ENCODE results near the gene ST6GAL1. TPM values are rescaled to one million over a fixed set of nuclear protein-coding genes. Genes with fewer than 3 reads are reported as not detected.
"Not testable (repeated sequence)": the region's sequence is repeated elsewhere in the genome, so short reads cannot be mapped to it uniquely, and the experiment has no call there.

Gene ST6GAL1
- total RNA-seq, 2 experiments from 2014 or later: 84.6 to 99.2 TPM

DNA sequence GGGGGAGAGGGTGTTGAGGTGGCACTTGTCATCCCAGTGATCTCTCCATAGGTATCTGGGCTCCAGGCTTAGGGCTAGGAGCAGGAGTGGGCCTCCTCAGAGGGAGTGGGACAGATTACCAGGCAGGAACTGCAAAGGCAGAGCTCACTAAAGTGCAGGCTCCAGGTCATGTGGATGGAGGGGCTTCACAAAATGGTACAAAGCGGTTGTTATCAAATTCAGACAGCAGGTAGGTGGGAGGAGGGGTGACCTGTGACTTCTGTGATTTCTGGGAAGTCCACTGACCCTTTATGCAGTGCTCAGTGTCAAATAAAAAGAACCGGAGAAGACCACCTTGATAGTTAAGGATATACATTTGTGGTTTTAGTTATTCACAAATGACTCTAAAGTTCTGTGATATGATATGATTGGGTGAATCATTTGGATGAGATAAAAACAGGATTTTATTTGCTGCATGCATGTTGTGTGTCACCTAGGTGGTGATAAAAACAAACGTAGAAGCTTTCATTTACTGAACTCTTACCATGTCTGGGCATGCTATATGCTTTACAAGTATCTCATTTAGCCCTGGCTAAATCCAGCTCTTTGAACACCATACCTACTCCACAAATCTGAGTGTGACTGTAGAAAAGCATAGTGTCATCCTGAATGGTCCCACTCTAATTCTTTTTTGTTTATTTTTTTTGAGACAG is 20.2 kb downstream of the ST6GAL1 start:
- Mint-ChIP-seq H3K27ac (peak overlapping the region; percentile 19), H3K4me1 (ENCODE audit: low read depth) (peaks cover 60% of the 10 kb centered on the region), H3K4me3 (no peak overlapping the region), H3K36me3 (ENCODE audit: low read depth) (peaks cover 39% of the 10 kb centered on the region), H3K27me3 (no peaks in the 10 kb centered on the region), H3K9me3 (peaks cover 8% of the 10 kb centered on the region)
- ChIA-PET CTCF (no interaction called here), POLR2A (interaction anchor here (0.9 to 1.9 kb wide), 3 partner anchors 16 to 64 kb away, joined by 3 to 5 read pairs (median 4); no protein-coding TSS in a partner anchor)
- ATAC-seq: no peak
- intact Hi-C loops (cut with micrococcal nuclease): loop anchor here (5.0 kb wide), 1 partner anchor 77 kb away; no protein-coding TSS in a partner anchor
- no peak for DNase-seq
- TF ChIP-seq, protein P1, sequence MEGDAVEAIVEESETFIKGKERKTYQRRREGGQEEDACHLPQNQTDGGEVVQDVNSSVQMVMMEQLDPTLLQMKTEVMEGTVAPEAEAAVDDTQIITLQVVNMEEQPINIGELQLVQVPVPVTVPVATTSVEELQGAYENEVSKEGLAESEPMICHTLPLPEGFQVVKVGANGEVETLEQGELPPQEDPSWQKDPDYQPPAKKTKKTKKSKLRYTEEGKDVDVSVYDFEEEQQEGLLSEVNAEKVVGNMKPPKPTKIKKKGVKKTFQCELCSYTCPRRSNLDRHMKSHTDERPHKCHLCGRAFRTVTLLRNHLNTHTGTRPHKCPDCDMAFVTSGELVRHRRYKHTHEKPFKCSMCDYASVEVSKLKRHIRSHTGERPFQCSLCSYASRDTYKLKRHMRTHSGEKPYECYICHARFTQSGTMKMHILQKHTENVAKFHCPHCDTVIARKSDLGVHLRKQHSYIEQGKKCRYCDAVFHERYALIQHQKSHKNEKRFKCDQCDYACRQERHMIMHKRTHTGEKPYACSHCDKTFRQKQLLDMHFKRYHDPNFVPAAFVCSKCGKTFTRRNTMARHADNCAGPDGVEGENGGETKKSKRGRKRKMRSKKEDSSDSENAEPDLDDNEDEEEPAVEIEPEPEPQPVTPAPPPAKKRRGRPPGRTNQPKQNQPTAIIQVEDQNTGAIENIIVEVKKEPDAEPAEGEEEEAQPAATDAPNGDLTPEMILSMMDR (IDR thresholded peaks at IDR 0.05): no peak

DNA sequence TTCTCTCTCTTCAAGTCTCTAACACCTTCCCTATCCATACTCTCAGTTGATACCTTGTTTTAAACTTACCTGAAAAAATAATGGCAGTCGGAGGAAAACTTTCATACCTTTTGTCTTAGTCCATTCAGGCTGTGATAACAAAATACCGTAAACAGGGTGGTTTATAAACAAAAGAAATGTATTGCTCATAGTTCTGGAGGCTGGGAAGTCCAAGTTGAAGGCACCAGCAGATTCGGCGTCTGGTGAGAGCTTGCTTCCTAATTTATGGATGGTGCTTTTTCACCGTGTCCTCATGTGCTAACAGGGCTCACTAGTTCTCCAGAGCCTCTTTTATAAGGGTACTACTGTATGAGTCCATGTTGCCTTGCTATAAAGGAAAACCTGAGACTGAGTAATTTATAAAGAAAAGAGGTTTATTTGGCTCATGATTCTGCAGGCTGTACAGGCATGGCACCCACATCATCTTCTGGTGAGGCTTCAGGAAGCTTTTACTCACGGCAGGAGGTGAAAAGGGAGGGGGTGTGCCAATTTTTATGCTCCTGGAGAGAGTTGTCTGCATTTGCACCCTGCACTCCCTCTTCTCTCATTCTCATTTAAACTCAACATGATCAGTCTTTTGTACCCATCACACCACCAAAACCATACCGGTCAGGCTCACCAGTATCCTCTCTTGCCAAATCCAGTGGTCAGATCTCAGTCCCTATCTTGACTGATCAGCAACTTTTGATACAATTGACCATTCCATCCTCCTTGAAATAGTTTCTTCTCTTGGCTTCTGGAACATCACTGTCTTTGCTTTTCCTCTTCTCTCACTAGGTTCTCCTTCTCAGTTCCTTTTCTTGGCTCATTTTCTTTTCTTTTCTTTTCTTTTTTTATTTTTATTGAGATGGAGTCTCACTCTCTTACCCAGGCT is 21.6 kb downstream of the ST6GAL1 start:
- H3K36me3 Mint-ChIP-seq (ENCODE audit: low read depth): peaks cover 42% of the 10 kb centered on the region
- CTCF ChIA-PET: no interaction called here
- H3K4me1 Mint-ChIP-seq (ENCODE audit: low read depth): peaks cover 67% of the 10 kb centered on the region
- no peak for DNase-seq
- TF ChIP-seq, protein P1 (IDR thresholded peaks at IDR 0.05): no peak
- intact Hi-C loops (cut with micrococcal nuclease): loop anchor here (5.0 kb wide), 1 partner anchor 75 kb away; no protein-coding TSS in a partner anchor
- no peak for ATAC-seq
- no peaks in the 10 kb centered on the region for H3K27me3 Mint-ChIP-seq
- H3K9me3 Mint-ChIP-seq: peaks cover 8% of the 10 kb centered on the region
- H3K27ac Mint-ChIP-seq: peak overlapping the region; percentile 82
- H3K4me3 Mint-ChIP-seq: no peak overlapping the region
- POLR2A ChIA-PET: interaction anchor here (0.9 kb wide), 1 partner anchor 62 kb away, joined by 3 read pairs; no protein-coding TSS in a partner anchor

DNA sequence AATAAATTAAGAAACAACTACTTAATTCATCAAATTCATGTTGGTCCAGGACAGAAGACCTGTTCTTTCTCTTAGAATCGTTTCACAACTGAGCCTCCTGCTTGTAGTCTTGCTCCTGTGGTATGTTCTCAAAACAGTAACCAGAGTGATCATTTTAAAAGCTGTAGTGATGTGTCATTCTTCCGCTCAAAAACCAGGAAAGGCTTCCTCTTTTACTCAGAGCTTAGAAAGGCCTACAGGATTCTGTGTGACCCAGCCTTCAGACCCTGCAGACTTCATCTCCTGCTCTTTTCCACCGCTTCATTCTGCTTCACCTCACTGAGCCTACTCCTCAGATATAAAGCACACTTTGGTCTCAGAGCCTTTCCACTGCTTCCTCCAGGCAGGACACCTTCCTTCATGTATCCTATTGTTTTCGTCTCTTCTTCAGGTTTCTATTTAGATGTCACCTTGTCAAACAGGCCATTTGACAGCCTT is 22.7 kb downstream of the ST6GAL1 start:
- Mint-ChIP-seq H3K4me1 (ENCODE audit: low read depth) (peaks cover 62% of the 10 kb centered on the region), H3K27ac (peak overlapping the region; percentile 82), H3K4me3 (peak overlapping the region; percentile 18), H3K36me3 (ENCODE audit: low read depth) (peaks cover 42% of the 10 kb centered on the region), H3K9me3 (peaks cover 8% of the 10 kb centered on the region), H3K27me3 (no peaks in the 10 kb centered on the region)
- ATAC-seq: peak; percentile 86
- CTCF ChIA-PET: interaction anchor here (1.0 to 1.5 kb wide), 2 partner anchors 12 to 113 kb away, joined by 3 to 4 read pairs; no protein-coding TSS in a partner anchor
- TF ChIP-seq, protein P1 (IDR thresholded peaks at IDR 0.05): no peak
- POLR2A ChIA-PET: interaction anchor here (0.6 to 1.4 kb wide), 5 partner anchors 12 to 72 kb away, joined by 3 to 5 read pairs (median 4); no protein-coding TSS in a partner anchor
- intact Hi-C loops (cut with micrococcal nuclease): loop anchor here (5.0 kb wide), 1 partner anchor 74 kb away; no protein-coding TSS in a partner anchor
- peak; percentile 23 for DNase-seq

DNA sequence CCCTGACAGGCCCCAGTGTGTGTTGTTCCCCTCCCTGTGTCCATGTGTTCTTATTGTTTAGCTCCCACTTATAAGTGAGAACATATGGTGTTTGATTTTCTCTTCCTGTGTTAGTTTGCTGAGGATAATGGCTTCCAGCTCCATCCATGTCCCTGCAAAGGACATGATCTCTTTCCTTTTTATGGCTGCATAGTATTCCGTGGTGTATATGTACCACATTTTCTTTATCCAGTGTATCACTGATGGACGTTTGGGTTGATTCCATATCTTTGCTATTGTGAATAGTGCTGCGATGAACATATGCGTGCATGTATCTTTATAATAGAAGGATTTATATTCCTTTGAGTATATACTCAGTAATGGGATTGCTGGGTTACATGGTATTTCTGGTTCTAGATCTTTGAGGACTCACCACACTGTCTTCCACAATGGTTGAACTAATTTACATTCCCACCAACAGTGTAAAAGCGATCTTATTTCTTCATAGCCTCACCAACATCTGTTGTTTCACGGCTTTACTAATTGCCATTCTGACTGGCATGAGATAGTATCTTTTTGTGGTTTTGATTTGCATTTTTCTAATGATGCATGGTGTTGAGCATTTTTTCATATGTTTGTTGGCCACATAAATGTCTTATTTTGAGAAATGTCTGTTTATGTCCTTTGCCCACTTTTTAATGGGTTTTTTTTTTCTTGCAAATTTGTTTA is 23.8 kb downstream of the ST6GAL1 start:
- peak overlapping the region; percentile 62 for H3K27ac Mint-ChIP-seq
- H3K27me3 Mint-ChIP-seq, H3K9me3 Mint-ChIP-seq, ATAC-seq, DNase-seq, H3K4me3 Mint-ChIP-seq: not testable (repeated sequence)
- H3K36me3 Mint-ChIP-seq (ENCODE audit: low read depth): peaks cover 42% of the 10 kb centered on the region
- H3K4me1 Mint-ChIP-seq (ENCODE audit: low read depth): peaks cover 65% of the 10 kb centered on the region
- CTCF ChIA-PET: interaction anchor here (1.5 kb wide), 1 partner anchor 10 kb away, joined by 4 read pairs; no protein-coding TSS in a partner anchor
- POLR2A ChIA-PET: interaction anchor here (1.3 to 1.4 kb wide), 4 partner anchors 10 to 74 kb away, joined by 3 to 4 read pairs (median 4); no protein-coding TSS in a partner anchor
- intact Hi-C loops (cut with micrococcal nuclease): loop anchor here (5.0 kb wide), 1 partner anchor 73 kb away; no protein-coding TSS in a partner anchor

All from activated CD8-positive, alpha-beta T cell treated with anti-CD3 and anti-CD28 coated beads for 36 hours (primary cell).